Type B pancreatic cell (in vitro differentiated cells): Measurements from ENCODE around the gene TJP2. TPM values are rescaled to one million over a fixed set of nuclear protein-coding genes. Genes with fewer than 3 reads are reported as not detected.
A peak's percentile ranks its signal among the peaks of the same experiment; 100 is the strongest.

Experiments
- DNase-seq: peaks from one replicate; pipeline ENCODE4 v3.0.0; 2021; ENCODE audit warnings: mixed read lengths; ENCODE audit not compliant: unreplicated experiment; ENCODE audit errors: extremely low spot score
- H3K27ac Mint-ChIP-seq: 2 replicates; pipeline ENCODE4 v1.8.0; 2021; ENCODE audit warnings: mild to moderate bottlenecking, mixed read lengths
- H3K27me3 Mint-ChIP-seq: 2 replicates; pipeline ENCODE4 v1.8.0; 2021; ENCODE audit warnings: mixed read lengths
- H3K36me3 Mint-ChIP-seq: 2 replicates; pipeline ENCODE4 v1.8.0; 2021; ENCODE audit warnings: mixed read lengths
- H3K4me1 Mint-ChIP-seq: one replicate; pipeline ENCODE4 v1.8.0; 2021; ENCODE audit warnings: mixed read lengths; ENCODE audit not compliant: unreplicated experiment
- H3K4me3 Mint-ChIP-seq: 2 replicates; pipeline ENCODE4 v1.8.0; 2021; ENCODE audit warnings: mild to moderate bottlenecking, mixed read lengths
- H3K9me3 Mint-ChIP-seq: 2 replicates; pipeline ENCODE4 v1.8.0; 2021; ENCODE audit warnings: mixed read lengths
- total RNA-seq: library from RNA; stranded (reverse); gene quantifications from 2 replicates; pipeline ENCODE4 v1.2.1, GENCODE V29; 2021; ENCODE audit warnings: low replicate concordance
- TF ChIP-seq, protein P1 (sequence below): fragments of 200-600 bp; sonication (generic); conservative IDR thresholded peaks from 2 replicates; pipeline ENCODE4 v1.5.0; 2021; ENCODE audit warnings: antibody characterized with exemption, mild to moderate bottlenecking

The TJP2 gene
- total RNA-seq, 1 donor from 2014 or later, result 85.2 TPM

DNA sequence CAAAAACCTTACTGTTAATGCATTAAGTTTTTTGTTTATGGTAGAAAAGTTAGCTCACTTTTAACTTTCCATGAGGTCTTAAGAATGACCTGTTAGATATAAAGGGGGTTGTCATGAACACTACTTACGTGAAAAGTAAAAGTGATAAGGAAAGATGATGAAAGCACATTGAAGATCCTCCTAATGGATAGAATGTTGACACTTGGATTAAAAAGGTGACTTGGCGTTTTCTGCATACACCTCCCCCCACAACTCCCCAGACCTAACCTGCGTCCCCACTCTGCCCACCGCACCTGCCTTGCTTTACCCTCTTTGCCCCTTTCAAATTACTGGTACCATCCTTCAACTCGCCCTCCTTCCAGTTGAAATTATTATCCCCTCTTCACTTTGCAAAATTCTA, 32.0 kb downstream of the TJP2 start:
- DNase-seq, result no peak
- TF ChIP-seq, protein P1, sequence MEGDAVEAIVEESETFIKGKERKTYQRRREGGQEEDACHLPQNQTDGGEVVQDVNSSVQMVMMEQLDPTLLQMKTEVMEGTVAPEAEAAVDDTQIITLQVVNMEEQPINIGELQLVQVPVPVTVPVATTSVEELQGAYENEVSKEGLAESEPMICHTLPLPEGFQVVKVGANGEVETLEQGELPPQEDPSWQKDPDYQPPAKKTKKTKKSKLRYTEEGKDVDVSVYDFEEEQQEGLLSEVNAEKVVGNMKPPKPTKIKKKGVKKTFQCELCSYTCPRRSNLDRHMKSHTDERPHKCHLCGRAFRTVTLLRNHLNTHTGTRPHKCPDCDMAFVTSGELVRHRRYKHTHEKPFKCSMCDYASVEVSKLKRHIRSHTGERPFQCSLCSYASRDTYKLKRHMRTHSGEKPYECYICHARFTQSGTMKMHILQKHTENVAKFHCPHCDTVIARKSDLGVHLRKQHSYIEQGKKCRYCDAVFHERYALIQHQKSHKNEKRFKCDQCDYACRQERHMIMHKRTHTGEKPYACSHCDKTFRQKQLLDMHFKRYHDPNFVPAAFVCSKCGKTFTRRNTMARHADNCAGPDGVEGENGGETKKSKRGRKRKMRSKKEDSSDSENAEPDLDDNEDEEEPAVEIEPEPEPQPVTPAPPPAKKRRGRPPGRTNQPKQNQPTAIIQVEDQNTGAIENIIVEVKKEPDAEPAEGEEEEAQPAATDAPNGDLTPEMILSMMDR, result no peak
- peaks cover 5% of the 10 kb centered on the region for H3K36me3 Mint-ChIP-seq
- no peak overlapping the region for H3K27ac Mint-ChIP-seq
- peaks cover 31% of the 10 kb centered on the region for H3K4me1 Mint-ChIP-seq
- no peaks in the 10 kb centered on the region for H3K9me3 Mint-ChIP-seq
- no peaks in the 10 kb centered on the region for H3K27me3 Mint-ChIP-seq
- H3K4me3 Mint-ChIP-seq, result no peak overlapping the region

DNA sequence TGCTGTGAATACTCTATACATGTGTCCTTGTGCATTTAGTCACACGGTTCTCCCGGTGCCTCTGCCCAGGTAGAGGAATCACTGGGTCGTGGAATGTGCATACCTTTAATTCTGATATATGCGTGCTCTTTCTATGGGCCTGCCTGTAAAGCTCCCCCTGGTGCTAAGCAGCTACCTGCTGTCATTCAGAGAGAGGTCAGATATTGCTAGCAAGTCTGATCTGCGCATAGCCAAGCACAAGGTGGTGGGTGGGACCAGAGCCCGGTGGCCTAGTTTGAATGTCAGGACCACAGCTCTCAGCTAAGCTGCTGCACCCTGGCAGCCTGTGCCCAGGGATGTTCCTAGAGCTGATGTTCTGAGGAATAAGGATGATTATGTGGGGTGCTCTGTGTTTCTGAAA, 33.4 kb downstream of the TJP2 start:
- H3K9me3 Mint-ChIP-seq, result no peaks in the 10 kb centered on the region
- no peak for DNase-seq
- no peak overlapping the region for H3K4me3 Mint-ChIP-seq
- no peaks in the 10 kb centered on the region for H3K27me3 Mint-ChIP-seq
- TF ChIP-seq, protein P1, result no peak
- no peak overlapping the region for H3K27ac Mint-ChIP-seq
- H3K36me3 Mint-ChIP-seq, result peaks cover 5% of the 10 kb centered on the region
- H3K4me1 Mint-ChIP-seq, result peaks cover 31% of the 10 kb centered on the region

DNA sequence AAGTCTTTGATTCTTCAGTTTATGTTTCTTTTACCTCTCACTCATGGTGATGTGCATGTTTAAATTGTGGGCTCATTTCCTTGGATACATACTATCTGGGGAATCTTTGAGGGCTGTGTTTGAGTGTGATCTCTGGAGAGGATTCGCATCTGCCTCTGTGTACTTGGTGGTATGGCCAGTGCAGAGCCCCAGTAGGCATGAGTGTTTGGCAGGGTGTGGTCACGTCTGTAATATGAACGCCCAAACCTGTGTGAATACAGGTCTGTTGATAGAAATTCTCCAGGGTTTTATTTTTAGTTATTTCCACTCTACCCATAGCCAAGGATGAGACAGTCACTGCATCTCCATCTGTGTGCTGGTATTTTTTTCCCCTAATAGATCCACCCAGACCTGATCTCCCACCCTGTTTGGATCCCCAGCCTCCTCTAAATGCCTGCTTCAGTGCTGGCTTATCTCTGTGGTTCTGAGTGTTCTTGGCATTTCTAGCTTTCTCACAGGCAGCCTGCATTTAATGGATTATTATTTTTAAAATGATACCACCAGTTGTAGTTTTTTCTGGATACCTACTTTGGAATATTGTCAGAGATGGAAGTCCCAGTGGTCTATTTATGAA, 37.5 kb downstream of the TJP2 start:
- H3K36me3 Mint-ChIP-seq, result peaks cover 5% of the 10 kb centered on the region
- no peak overlapping the region for H3K4me3 Mint-ChIP-seq
- no peaks in the 10 kb centered on the region for H3K9me3 Mint-ChIP-seq
- H3K4me1 Mint-ChIP-seq, result peaks cover 9% of the 10 kb centered on the region
- TF ChIP-seq, protein P1, result no peak
- peak overlapping the region; percentile 41 for H3K27ac Mint-ChIP-seq
- no peak for DNase-seq
- H3K27me3 Mint-ChIP-seq, result no peaks in the 10 kb centered on the region

DNA sequence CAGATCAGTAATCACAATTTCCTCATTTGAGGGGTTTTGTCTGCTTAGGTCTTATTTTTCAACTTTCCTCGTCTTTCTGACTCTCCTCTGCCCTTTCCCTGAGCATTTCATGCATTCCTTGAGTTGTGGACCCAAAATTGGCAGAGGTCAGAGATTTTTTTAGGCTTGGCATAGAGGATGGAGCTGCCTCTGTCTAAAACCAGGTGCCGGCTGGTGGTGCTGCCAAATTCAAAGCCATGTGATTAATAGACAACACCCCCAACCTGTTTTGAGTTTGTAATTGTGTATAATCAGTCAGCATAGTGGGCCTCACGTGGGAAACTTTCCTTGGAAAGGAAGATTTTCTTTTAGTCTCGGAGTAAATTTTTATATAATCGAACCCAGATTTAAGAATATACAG, 39.6 kb downstream of the TJP2 start:
- Mint-ChIP-seq H3K4me1 (peaks cover 3% of the 10 kb centered on the region), H3K27me3 (no peaks in the 10 kb centered on the region), H3K36me3 (peaks cover 5% of the 10 kb centered on the region), H3K4me3 (no peak overlapping the region), H3K9me3 (no peaks in the 10 kb centered on the region), H3K27ac (no peak overlapping the region)
- no peak for DNase-seq
- TF ChIP-seq, protein P1, result no peak

DNA sequence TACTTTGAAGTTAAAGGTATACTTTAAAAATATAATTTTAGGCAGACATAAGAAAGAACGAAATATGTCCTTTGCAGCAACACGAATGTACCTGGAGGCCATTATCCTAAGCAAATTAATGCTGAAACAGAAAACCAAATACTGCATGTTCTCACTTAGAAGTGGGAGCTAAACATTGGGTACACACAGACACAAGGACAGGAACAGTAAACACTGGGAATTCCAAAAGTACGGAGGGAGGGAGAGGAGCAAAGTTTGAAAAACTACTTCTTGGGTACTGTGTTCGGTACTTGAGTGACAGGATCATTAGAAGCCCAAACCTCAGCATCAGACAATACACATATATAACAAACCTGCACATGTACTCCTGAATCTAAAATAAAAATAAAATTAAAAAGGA, 40.9 kb downstream of the TJP2 start:
- Mint-ChIP-seq H3K27ac (no peak overlapping the region), H3K36me3 (peaks cover 5% of the 10 kb centered on the region), H3K4me1 (peaks cover 3% of the 10 kb centered on the region), H3K9me3 (no peaks in the 10 kb centered on the region), H3K4me3 (no peak overlapping the region), H3K27me3 (no peaks in the 10 kb centered on the region)
- TF ChIP-seq, protein P1, result no peak
- no peak for DNase-seq
